Neutrophil (primary cell): ENCODE data around the gene SS18L1.

Experiments used
- H3K27ac ChIP-seq: fragments of 200-600 bp; sonication (generic); 2 replicates; pipeline ENCODE4 v1.5.1; 2016; ENCODE audit warnings: mild to moderate bottlenecking, moderate library complexity
- H3K27me3 ChIP-seq: fragments of 200-600 bp; sonication (generic); 2 replicates; pipeline ENCODE4 v1.6.0; 2016; ENCODE audit warnings: mild to moderate bottlenecking
- H3K36me3 ChIP-seq: fragments of 200-600 bp; sonication (generic); 2 replicates; pipeline ENCODE4 v1.5.1; 2017
- H3K4me1 ChIP-seq, 2 experiments: fragments of 200-600 bp in 1 of 2; sonication (generic) in 1 of 2; 1 replicate in 1 of 2; 2 replicates in 1 of 2; pipeline versions ENCODE4 v1.5.1 to v1.6.1; 2013 to 2016; ENCODE audit warnings: low read depth in 1 of 2, low read length in 1 of 2, mild to moderate bottlenecking in 1 of 2, moderate library complexity in 1 of 2; ENCODE audit not compliant: control insufficient read depth in 1 of 2, insufficient read depth in 1 of 2
- H3K4me3 ChIP-seq, 2 experiments: fragments of 200-600 bp in 1 of 2; sonication (generic) in 1 of 2; 1 replicate in 1 of 2; 2 replicates in 1 of 2; pipeline ENCODE4 v1.5.1; 2013 to 2016; ENCODE audit warnings: low read depth in 1 of 2, low read length in 1 of 2, mild to moderate bottlenecking in 1 of 2, moderate library complexity in 1 of 2
- H3K9me3 ChIP-seq: fragments of 200-600 bp; sonication (generic); 2 replicates; pipeline ENCODE4 v1.5.1; 2016
- TF ChIP-seq, protein P1 (sequence below): fragments of 200-600 bp; sonication (generic); IDR thresholded peaks from 2 replicates; pipeline ENCODE4 v1.5.1; 2016; ENCODE audit warnings: antibody characterized with exemption

Gene SS18L1

DNA sequence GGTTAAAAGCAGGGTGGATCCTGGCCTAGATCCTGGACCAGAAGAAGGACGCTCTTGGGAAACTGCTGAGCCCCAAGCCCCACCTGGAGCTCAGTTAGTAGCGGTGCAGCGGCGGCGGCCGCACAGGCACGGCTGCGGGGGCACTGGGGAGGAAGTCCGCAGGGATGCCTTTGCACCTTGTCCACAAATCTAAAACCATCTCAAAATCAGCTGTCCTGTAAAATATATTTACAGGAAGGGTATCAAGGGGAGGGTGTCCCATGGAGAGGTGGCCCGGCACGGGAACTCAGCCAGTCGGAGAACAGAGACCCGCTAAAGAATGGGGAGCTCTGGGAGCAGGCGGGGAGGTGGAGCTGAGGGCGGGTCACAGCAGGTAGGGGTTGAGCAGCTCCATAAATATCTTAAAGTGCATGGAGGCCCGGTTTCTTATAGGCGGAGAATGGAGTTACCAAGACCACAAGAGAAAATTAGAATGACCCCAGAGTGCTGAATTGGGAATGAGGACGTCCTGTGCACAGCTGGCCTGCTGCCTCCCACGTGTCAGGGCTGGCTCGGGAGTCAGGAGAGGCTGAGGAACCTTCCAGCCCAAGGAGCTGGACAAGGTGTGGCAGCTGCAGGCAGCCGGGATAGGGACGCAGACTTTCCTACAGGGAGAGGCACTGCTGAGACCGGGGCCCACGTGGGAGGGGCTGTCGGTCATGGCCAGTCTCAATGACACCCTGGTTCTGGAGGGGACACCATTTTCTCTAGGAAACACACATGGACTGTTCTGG lies 47.3 kb downstream of the SS18L1 start:
- TF ChIP-seq, protein P1, sequence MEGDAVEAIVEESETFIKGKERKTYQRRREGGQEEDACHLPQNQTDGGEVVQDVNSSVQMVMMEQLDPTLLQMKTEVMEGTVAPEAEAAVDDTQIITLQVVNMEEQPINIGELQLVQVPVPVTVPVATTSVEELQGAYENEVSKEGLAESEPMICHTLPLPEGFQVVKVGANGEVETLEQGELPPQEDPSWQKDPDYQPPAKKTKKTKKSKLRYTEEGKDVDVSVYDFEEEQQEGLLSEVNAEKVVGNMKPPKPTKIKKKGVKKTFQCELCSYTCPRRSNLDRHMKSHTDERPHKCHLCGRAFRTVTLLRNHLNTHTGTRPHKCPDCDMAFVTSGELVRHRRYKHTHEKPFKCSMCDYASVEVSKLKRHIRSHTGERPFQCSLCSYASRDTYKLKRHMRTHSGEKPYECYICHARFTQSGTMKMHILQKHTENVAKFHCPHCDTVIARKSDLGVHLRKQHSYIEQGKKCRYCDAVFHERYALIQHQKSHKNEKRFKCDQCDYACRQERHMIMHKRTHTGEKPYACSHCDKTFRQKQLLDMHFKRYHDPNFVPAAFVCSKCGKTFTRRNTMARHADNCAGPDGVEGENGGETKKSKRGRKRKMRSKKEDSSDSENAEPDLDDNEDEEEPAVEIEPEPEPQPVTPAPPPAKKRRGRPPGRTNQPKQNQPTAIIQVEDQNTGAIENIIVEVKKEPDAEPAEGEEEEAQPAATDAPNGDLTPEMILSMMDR = no peak
- Histone ChIP-seq H3K4me3 (no peak overlapping the region), H3K27me3 (no peaks in the 10 kb centered on the region), H3K36me3 (peaks cover 26% of the 10 kb centered on the region), H3K27ac (peak overlapping the region; percentile 3), H3K4me1 (peaks cover 30 to 33% of the 10 kb centered on the region in 2 experiments), H3K9me3 (no peaks in the 10 kb centered on the region)

DNA sequence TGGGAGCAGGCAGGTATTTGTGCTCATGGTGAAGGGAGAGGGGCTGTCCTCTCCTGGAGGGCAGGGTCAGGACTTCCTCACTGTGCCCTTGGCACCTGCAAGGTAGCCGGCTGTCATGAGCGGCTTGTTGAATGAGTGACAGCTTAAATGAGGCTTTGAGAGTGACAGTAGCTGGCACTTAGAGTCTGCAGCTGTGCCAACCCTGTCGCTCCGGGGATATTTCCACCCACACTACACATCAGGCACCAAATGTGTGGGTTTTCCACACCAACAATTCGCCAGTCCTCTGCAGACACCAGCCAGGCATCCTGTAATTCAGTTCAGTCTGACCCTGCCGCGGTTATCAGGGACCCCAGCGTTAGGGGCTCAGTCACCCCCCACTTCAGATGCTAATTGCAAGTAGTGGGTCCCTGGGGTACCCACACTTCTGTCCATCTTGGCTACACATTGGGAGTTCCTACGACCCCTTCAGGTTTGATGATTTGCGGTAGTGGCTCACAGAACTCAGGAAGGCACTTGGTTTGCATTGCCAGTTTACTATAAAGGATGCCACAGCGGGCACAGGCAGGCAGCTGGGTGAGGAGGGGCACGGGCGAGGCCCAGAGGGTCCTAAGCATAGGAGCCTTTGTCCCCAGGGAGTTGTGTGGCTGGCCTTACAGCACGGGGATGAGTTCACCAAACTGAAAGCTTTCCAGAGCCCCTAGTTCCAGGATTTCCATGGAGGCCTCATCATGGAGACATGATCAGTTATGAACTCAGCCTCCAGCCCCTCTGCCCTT lies 48.4 kb downstream of the SS18L1 start:
- H3K27me3 ChIP-seq = no peaks in the 10 kb centered on the region
- TF ChIP-seq, protein P1 = no peak
- no peak overlapping the region for H3K4me3 ChIP-seq
- no peaks in the 10 kb centered on the region for H3K9me3 ChIP-seq
- peak overlapping the region; percentile 3 for H3K27ac ChIP-seq
- H3K36me3 ChIP-seq = peaks cover 36% of the 10 kb centered on the region
- H3K4me1 ChIP-seq = peaks cover 19 to 21% of the 10 kb centered on the region in 2 experiments

DNA sequence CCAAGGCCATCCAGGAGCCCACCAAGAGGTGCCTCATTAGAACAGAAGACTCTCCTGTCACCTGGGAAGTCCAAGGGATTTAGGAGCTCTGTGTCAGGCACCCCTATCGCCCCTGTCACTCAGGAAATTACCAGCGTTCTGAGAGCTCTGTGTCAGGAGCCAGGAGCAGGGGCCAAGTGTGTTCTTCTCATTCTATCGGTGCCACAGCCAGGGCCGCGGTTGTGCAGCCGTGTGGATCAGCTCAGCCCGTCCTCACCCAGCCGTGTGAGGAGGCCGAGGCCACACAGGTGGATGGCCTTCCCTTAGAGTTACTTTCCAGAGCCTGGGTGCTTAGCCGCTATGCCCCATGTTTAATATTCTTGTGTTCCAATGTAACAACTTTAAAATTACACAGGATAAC lies 49.1 kb downstream of the SS18L1 start:
- H3K9me3 ChIP-seq = no peaks in the 10 kb centered on the region
- peak overlapping the region; percentile 14 for H3K27ac ChIP-seq
- TF ChIP-seq, protein P1 = no peak
- H3K27me3 ChIP-seq = no peaks in the 10 kb centered on the region
- no peak overlapping the region for H3K4me3 ChIP-seq
- peaks cover 12 to 15% of the 10 kb centered on the region in 2 experiments for H3K4me1 ChIP-seq
- H3K36me3 ChIP-seq = peaks cover 43% of the 10 kb centered on the region

DNA sequence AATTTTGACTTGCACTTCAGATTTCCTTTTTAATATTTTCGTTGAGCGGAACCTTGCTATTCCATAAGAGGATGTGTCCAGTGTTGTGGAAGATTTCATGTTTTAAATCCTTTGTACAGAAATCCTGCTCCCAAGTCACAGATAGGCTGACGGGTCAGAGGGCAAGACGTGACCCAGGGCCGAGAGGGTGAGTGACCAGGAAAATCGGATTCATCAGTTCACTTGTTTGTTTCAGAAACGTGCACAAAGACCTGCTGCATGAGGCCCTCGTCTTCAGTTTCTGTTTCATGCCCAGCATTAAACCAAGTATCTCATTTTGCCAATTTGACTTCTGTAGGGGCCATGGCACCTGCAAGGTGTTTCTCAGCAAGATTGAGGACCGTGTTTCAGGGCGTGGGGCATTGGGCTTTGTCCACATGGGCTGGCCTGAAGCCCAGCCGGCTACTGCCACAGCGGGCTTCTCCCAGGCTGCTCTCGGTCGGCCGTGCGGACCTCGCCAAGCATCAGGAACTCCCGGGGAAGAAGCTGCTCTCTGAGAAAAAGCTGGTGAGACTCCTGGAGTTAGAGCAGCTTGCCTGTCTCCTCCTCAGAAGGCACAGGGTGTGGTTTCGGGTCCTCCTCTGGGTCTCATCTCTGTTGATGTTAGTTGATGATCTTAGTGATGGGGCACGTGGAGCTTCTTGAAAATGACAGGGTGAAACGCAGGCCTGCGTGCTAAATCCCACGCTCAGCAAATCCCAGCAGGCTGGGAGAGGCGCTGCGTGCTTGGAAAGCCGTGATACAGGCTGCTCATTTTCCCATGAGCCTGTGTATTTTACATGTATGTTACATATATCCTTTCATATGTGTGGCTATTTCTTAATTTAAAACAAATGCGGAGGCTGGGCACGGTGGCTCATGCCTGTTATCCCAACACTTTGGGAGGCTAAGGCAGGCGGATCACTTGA lies 49.8 kb downstream of the SS18L1 start:
- TF ChIP-seq, protein P1 = no peak
- Histone ChIP-seq H3K27ac (peak overlapping the region; percentile 14), H3K4me3 (no peak overlapping the region), H3K27me3 (no peaks in the 10 kb centered on the region), H3K4me1 (peaks cover 6 to 8% of the 10 kb centered on the region in 2 experiments), H3K9me3 (no peaks in the 10 kb centered on the region), H3K36me3 (peaks cover 50% of the 10 kb centered on the region)

DNA sequence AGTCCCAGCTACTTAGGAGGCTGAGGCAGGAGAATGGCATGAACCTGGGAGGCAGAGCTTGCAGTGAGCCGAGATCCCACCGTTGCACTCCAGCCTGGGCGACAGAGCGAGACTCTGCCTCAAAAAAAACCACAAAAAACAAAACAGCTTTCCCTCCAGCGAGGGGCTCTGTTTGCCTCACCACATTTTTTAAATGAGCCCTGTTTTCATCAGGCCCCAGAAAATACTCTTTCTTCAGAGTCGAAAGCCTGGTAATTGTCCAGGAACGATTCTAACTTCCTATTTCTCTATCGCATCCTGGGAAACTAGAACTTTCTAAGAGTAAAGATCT lies 51.5 kb downstream of the SS18L1 start:
- no peaks in the 10 kb centered on the region for H3K27me3 ChIP-seq
- peaks cover 3% of the 10 kb centered on the region in 2 experiments for H3K4me1 ChIP-seq
- H3K9me3 ChIP-seq = no peaks in the 10 kb centered on the region
- no peak overlapping the region for H3K4me3 ChIP-seq
- H3K27ac ChIP-seq = no peak overlapping the region
- TF ChIP-seq, protein P1 = no peak
- H3K36me3 ChIP-seq = peaks cover 67% of the 10 kb centered on the region
